Mesenchymal stem cell (in vitro differentiated cells and primary cell): ENCODE data around the gene STX10.
A peak's percentile ranks its signal among the peaks of the same experiment; 100 is the strongest.
"Not testable (repeated sequence)": the region's sequence is repeated elsewhere in the genome, so short reads cannot be mapped to it uniquely, and the experiment has no call there.

Source experiments
- DNase-seq: peaks from one replicate; pipeline ENCODE4 v3.0.0-alpha.2; 2013
- H2AFZ ChIP-seq: one replicate; pipeline ENCODE4 v1.6.1; 2013; ENCODE audit warnings: low read depth, mild to moderate bottlenecking, control low read depth, inconsistent platforms, low read length, moderate library complexity
- H2AK5ac ChIP-seq: 2 replicates; pipeline ENCODE4 v1.6.1; 2013; ENCODE audit warnings: low read length, moderate library complexity, mild to moderate bottlenecking, inconsistent platforms; ENCODE audit not compliant: severe bottlenecking
- H2BK120ac ChIP-seq: one replicate; pipeline ENCODE4 v1.6.1; 2013; ENCODE audit warnings: low read depth, mild to moderate bottlenecking, inconsistent platforms, low read length, moderate library complexity
- H2BK12ac ChIP-seq, 2 experiments: one replicate each; pipeline ENCODE4 v1.6.1; 2013; ENCODE audit warnings: inconsistent platforms in 2 of 2, low read length in 2 of 2, mild to moderate bottlenecking in 2 of 2, moderate library complexity in 2 of 2, control low read depth in 1 of 2
- H2BK15ac ChIP-seq: one replicate; pipeline ENCODE4 v1.6.1; 2013; ENCODE audit warnings: mild to moderate bottlenecking, low read depth, inconsistent platforms; ENCODE audit not compliant: poor library complexity, severe bottlenecking
- H2BK5ac ChIP-seq: 2 replicates; pipeline ENCODE4 v1.6.1; 2013; ENCODE audit warnings: low read depth, mild to moderate bottlenecking, low read length, control low read depth, inconsistent platforms; ENCODE audit not compliant: poor library complexity, severe bottlenecking
- H3K14ac ChIP-seq, 2 experiments: one replicate each; pipeline ENCODE4 v1.6.1; 2013; ENCODE audit warnings: inconsistent platforms in 2 of 2, low read length in 2 of 2, control low read depth in 1 of 2, mild to moderate bottlenecking in 1 of 2, moderate library complexity in 1 of 2
- H3K18ac ChIP-seq, 2 experiments: one replicate each; pipeline ENCODE4 v1.6.1; 2013; ENCODE audit warnings: inconsistent platforms in 2 of 2, low read length in 2 of 2, control low read depth in 1 of 2, low read depth in 1 of 2, mild to moderate bottlenecking in 1 of 2
- H3K23ac ChIP-seq, 2 experiments: one replicate each; pipeline ENCODE4 v1.6.1; 2013; ENCODE audit warnings: inconsistent platforms in 2 of 2, low read length in 2 of 2, mild to moderate bottlenecking in 2 of 2, moderate library complexity in 2 of 2, control low read depth in 1 of 2
- H3K27ac ChIP-seq: 2 replicates; pipeline ENCODE4 v1.5.1; 2013; ENCODE audit warnings: mild to moderate bottlenecking, moderate library complexity, low read length, control low read depth, inconsistent platforms; ENCODE audit not compliant: poor library complexity, severe bottlenecking
- H3K27me3 ChIP-seq, 2 experiments: 2 replicates each; pipeline versions ENCODE4 v1.6.1 to v1.7.0; 2013; ENCODE audit warnings: low read length in 2 of 2, mild to moderate bottlenecking in 2 of 2, moderate library complexity in 2 of 2, control low read depth in 1 of 2, inconsistent platforms in 1 of 2; ENCODE audit not compliant: control insufficient read depth in 1 of 2, insufficient read depth in 1 of 2
- H3K36me3 ChIP-seq, 2 experiments: 2 replicates each; pipeline versions ENCODE4 v1.6.1 to v1.7.0; 2013; ENCODE audit warnings: low read length in 2 of 2, control low read depth in 1 of 2, inconsistent platforms in 1 of 2, low read depth in 1 of 2, mild to moderate bottlenecking in 1 of 2; ENCODE audit not compliant: insufficient read depth in 2 of 2, control insufficient read depth in 1 of 2
- H3K4ac ChIP-seq, 2 experiments: one replicate each; pipeline ENCODE4 v1.6.1; 2013; ENCODE audit warnings: inconsistent platforms in 2 of 2, low read length in 2 of 2, mild to moderate bottlenecking in 2 of 2, moderate library complexity in 2 of 2, control low read depth in 1 of 2, low read depth in 1 of 2
- H3K4me1 ChIP-seq: 2 replicates; pipeline ENCODE4 v1.6.1; 2013; ENCODE audit warnings: low read depth, low read length, control low read depth; ENCODE audit not compliant: control insufficient read depth, insufficient read depth
- H3K4me2 ChIP-seq: 2 replicates; pipeline ENCODE4 v1.6.1; 2013; ENCODE audit warnings: low read length, mild to moderate bottlenecking, inconsistent platforms; ENCODE audit not compliant: poor library complexity, severe bottlenecking
- H3K4me3 ChIP-seq, 2 experiments: 2 replicates each; pipeline versions ENCODE4 v1.5.1 to v1.7.0; 2013; ENCODE audit warnings: low read length in 2 of 2, mild to moderate bottlenecking in 2 of 2, control low read depth in 1 of 2, low read depth in 1 of 2; ENCODE audit not compliant: insufficient read depth in 1 of 2
- H3K79me1 ChIP-seq: replicated peaks from 2 replicates; pipeline ENCODE4 v1.6.1; 2013; ENCODE audit warnings: mild to moderate bottlenecking, control low read depth, low read length, inconsistent platforms; ENCODE audit not compliant: poor library complexity, severe bottlenecking
- H3K9ac ChIP-seq: 2 replicates; pipeline ENCODE4 v1.7.0; 2013; ENCODE audit warnings: mild to moderate bottlenecking, low read length, moderate library complexity
- H3K9me3 ChIP-seq: 2 replicates; pipeline ENCODE4 v1.7.0; 2013; ENCODE audit warnings: mild to moderate bottlenecking, low read length; ENCODE audit not compliant: control insufficient read depth
- H4K8ac ChIP-seq: one replicate; pipeline ENCODE4 v1.6.1; 2013; ENCODE audit warnings: inconsistent platforms, mild to moderate bottlenecking, low read length, moderate library complexity
- H4K91ac ChIP-seq: one replicate; pipeline ENCODE4 v1.6.1; 2013; ENCODE audit warnings: mild to moderate bottlenecking, low read length, inconsistent platforms
- WGBS: methylation state at CpG from one replicate; pipeline ENCODE4 v1.1.7; 2013; ENCODE audit warnings: mixed read lengths; 5-methylcytosine and 5-hydroxymethylcytosine counted together

STX10 gene

GRCh38 chr19:13149173-13149627, 975 bp downstream of the STX10 start:
- Histone ChIP-seq H3K36me3 (peaks cover 16 to 26% of the 10 kb centered on the region in 2 experiments), H3K4me3 (peak overlapping the region; percentile 71 to 94), H4K8ac (peak overlapping the region; percentile 52), H3K18ac (peak overlapping the region; percentile 84 to 86), H3K23ac (peak overlapping the region in 1 of 2 experiments; percentile 57), H3K4me2 (peak overlapping the region; percentile 85), H3K4ac (peak overlapping the region; percentile 8 to 60), H3K4me1 (peaks cover 16% of the 10 kb centered on the region), H3K79me1 (peaks cover 21% of the 10 kb centered on the region), H3K9ac (peak overlapping the region; percentile 99)
- not testable (repeated sequence) for H2BK120ac ChIP-seq, H3K14ac ChIP-seq, H2AFZ ChIP-seq, H4K91ac ChIP-seq, H3K9me3 ChIP-seq, H2BK12ac ChIP-seq, H2BK5ac ChIP-seq, DNase-seq, H3K27ac ChIP-seq, H3K27me3 ChIP-seq, H2BK15ac ChIP-seq, H2AK5ac ChIP-seq
- WGBS, result 57% methylated on average over 12 of the region's 17 CpGs

DNA sequence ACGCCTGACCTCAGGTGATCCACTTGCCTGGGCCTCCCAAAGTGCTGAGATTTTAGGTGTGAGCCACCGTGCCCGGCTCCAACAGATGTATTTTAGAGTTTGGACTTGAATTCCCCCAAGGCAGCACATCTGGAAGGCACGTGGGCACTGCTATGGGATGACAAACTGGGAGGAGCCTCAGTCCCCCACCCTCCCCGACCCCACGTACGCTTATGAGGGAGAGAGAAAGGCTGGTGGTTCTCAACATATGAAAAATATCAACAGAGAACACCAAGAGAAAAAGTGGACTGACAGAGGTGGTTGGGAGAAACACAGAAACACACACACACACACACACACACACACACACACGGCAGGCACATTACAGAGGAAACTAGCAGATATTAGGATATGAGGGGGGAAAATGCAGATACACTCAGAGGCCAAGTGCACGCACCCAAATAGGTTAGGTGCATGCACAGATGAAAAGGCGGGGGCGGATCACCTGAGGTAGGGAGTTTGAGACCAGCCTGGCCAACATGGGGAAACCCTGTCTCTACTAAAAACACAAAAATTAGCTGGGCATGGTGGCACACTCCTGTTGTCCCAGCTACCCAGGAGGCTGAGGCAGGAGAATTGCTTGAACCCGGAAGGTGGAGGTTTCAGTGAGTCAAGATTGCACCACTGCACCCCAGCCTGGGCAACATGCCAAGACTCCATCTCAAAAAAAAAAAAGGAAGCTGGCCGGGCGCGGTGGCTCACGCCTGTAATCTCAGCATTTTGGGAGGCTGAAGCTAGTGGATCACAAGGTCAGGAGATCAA, 3.2 kb downstream of the STX10 start:
- Histone ChIP-seq H4K8ac (no peak overlapping the region), H2BK12ac (no peak overlapping the region), H3K4me3 (no peak overlapping the region), H3K18ac (no peak overlapping the region), H3K4me1 (peaks cover 11% of the 10 kb centered on the region), H2BK120ac (no peak overlapping the region), H3K4me2 (no peak overlapping the region), H2AFZ (no peak overlapping the region), H3K4ac (no peak overlapping the region), H2BK15ac (no peak overlapping the region), H3K14ac (no peak overlapping the region), H2BK5ac (no peak overlapping the region), H3K36me3 (peaks cover 18 to 25% of the 10 kb centered on the region in 2 experiments), H3K27ac (no peak overlapping the region), H3K9ac (no peak overlapping the region), H3K79me1 (peaks cover 24% of the 10 kb centered on the region), H2AK5ac (no peak overlapping the region), H4K91ac (no peak overlapping the region), H3K23ac (no peak overlapping the region), H3K9me3 (no peaks in the 10 kb centered on the region), H3K27me3 (no peaks in the 10 kb centered on the region)
- no peak for DNase-seq
- WGBS, result 82% methylated on average over 12 of the region's 16 CpGs

GRCh38 chr19:13139633-13140311, 10.4 kb downstream of the STX10 start:
- Histone ChIP-seq H4K91ac (no peak overlapping the region), H3K4me3 (no peak overlapping the region), H2BK15ac (no peak overlapping the region), H3K36me3 (peaks cover 57 to 74% of the 10 kb centered on the region in 2 experiments), H3K23ac (no peak overlapping the region), H3K4me1 (peaks cover 5% of the 10 kb centered on the region), H3K9ac (no peak overlapping the region), H3K4me2 (no peak overlapping the region), H2AFZ (no peak overlapping the region), H2AK5ac (no peak overlapping the region), H3K18ac (no peak overlapping the region), H2BK5ac (no peak overlapping the region), H3K4ac (no peak overlapping the region), H3K79me1 (peaks cover 45% of the 10 kb centered on the region), H3K14ac (no peak overlapping the region), H4K8ac (no peak overlapping the region), H2BK120ac (no peak overlapping the region), H3K27me3 (no peaks in the 10 kb centered on the region), H2BK12ac (no peak overlapping the region), H3K9me3 (no peaks in the 10 kb centered on the region), H3K27ac (no peak overlapping the region)
- 87% methylated on average over 7 of the region's 11 CpGs for WGBS
- no peak for DNase-seq

GRCh38 chr19:13138916-13139198, 11.3 kb downstream of the STX10 start:
- no peak overlapping the region for H2BK12ac ChIP-seq
- H4K91ac ChIP-seq, result peak overlapping the region; percentile 12
- H3K23ac ChIP-seq, result no peak overlapping the region
- no peak overlapping the region for H4K8ac ChIP-seq
- 95% methylated on average over 8 of the region's 10 CpGs for WGBS
- H3K36me3 ChIP-seq, result peaks cover 51 to 72% of the 10 kb centered on the region in 2 experiments
- no peak for DNase-seq
- H3K27me3 ChIP-seq, result no peaks in the 10 kb centered on the region
- no peak overlapping the region for H3K18ac ChIP-seq
- peaks cover 5% of the 10 kb centered on the region for H3K4me1 ChIP-seq
- no peak overlapping the region for H3K27ac ChIP-seq
- no peak overlapping the region for H3K4ac ChIP-seq
- no peaks in the 10 kb centered on the region for H3K9me3 ChIP-seq
- no peak overlapping the region for H3K4me3 ChIP-seq
- no peak overlapping the region for H2BK15ac ChIP-seq
- H2AK5ac ChIP-seq, result no peak overlapping the region
- no peak overlapping the region for H2BK120ac ChIP-seq
- H3K9ac ChIP-seq, result no peak overlapping the region
- H2AFZ ChIP-seq, result no peak overlapping the region
- H3K79me1 ChIP-seq, result peaks cover 41% of the 10 kb centered on the region
- H3K4me2 ChIP-seq, result no peak overlapping the region
- no peak overlapping the region for H2BK5ac ChIP-seq
- no peak overlapping the region for H3K14ac ChIP-seq
